ENCODE data around the gene COL17A1.

- TF ChIP-seq CTCF (IDR thresholded peaks at IDR 0.05; ENCODE audit: low read length) (no peak), EZH2 (optimal IDR thresholded peaks at IDR 0.05; ENCODE audit: low read depth, low read length) (no peak)
These were observed 71.5 kb downstream of the COL17A1 start for GRCh38 chr10:104014176-104014575.

Measured in MM.1S (cell line).